ENCODE measurements around the gene ACSM3. TPM values are rescaled to one million over a fixed set of nuclear protein-coding genes. Genes with fewer than 3 reads are reported as not detected.

ACSM3 gene, protein sequence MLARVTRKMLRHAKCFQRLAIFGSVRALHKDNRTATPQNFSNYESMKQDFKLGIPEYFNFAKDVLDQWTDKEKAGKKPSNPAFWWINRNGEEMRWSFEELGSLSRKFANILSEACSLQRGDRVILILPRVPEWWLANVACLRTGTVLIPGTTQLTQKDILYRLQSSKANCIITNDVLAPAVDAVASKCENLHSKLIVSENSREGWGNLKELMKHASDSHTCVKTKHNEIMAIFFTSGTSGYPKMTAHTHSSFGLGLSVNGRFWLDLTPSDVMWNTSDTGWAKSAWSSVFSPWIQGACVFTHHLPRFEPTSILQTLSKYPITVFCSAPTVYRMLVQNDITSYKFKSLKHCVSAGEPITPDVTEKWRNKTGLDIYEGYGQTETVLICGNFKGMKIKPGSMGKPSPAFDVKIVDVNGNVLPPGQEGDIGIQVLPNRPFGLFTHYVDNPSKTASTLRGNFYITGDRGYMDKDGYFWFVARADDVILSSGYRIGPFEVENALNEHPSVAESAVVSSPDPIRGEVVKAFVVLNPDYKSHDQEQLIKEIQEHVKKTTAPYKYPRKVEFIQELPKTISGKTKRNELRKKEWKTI
- 1 to 10 TPM; 3.9 to 6.3 TPM for total RNA-seq

DNA sequence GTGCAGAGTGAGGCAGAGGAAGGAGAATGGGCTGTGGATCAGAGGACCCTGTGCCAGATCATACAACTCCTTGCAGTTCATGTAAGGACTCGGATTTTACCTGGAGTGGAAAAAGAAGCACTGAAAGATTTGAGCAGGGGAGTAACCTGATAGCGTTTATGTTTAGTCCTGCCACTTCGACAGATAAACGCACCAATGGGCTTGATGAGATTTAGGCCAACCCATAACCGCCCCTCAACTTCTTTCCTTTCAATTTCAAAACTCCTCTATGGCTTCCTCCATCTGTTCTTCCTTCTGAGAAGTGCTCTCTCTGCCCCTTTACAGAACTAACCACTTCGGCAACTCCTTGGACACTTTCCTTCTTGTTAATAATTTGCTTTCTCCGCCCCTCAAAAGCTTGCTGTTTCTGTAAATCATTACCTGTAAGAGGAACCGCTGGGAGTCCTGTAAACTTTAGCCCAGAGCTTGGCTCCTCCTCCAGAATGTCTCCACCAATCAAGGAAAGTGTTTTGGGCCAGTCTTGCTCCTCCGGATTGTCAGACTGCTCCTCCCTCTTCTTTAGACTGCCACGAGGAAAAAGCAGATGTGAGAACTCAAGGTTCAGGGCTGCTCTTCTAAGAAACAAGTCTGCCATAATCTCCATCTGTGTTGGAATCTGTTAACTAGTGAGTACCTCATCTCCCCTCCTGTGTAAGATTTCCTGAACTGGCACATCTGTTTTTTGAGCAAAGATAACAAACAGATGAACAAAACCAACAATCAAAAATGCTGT is at the start of gene ACSM3:
Gene ACSM3, plus strand, starts transcription at position 554 of the 772 bp plus-strand sequence. CDS start 6,021 bp downstream, outside the sequence.

DNA sequence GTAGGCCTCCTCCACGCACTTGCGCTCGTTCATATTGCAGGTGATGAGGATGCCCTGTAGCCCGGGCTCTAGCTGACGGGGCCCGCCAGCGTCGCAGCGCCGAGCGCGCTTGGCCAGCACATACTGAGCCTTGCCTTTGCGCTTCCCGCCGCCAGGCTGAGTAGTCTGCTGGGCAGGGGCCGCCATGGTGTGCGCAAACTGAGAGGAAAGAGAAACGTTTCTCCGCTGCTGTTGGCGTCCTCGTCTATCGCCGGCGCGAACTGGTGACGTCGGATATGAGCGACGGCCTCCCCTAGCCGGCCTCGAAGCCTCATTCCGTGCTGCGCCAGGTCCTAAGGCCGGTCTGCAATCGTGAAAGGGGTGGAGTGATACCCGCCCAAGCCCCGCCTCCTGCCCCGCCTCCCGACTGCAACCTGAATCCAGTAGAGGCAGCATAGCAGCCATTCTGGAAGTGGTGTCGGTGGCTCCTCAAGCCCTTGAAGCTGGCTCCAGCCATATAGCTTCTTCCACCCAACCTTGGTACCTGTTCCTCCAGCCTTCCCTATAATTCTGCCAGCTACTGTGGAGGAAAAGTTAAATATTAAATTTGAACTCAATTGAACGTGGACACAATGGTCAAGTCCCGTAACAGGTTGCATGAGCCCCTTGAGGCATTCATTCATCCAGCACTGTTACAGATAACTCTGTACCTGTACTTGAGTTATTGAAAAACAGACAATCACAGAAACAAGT is 22.1 kb upstream of the ACSM3 start, which contains the start of gene THUMPD1:
Gene THUMPD1, minus strand, starts transcription at position 265 of the 732 bp plus-strand sequence. Its CDS starts 79 bp downstream, at position 186.

DNA sequence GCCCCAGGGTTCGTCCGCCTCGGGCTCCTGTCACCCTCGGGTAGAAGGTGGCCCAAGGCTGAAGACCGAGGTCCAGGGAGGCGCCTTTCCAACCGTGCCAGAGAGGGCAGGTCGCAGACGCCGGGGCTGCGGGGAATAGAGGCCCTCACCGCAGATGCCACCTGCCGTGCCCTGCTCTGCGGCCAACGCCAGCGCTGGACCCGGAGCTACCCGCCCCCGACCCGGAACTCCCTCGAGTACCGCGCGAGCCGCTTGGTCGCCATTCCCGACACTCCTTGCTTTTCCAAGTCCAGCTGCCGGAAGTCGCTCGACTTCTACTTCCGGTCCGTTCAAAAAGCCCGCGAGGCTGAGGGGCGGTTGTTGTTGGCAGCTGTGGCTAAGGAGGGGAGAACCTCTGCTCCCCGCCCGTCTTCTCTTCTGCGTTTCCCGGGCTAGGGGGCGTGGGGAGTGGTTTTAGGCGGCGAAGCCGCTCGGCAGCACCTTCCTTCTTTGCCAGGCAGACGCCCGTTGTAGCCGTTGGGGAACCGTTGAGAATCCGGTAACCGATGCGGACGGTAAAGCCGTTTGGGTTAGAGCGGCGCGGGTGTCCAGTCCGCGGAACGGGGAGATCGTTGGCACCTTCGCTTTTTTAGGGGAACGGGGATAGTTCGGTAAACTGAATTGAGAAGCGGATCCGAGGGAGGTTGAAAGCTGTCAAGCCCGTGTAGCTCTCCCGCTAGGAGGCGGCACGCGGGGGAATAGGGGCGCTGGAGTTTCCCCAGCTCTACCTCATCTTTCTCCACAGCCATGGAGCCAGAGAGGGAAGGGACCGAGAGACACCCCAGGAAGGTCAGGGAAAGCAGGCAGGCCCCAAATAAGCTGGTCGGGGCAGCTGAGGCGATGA is 42.6 kb downstream of the ACSM3 start, which contains the start of the genes ERI2 and REXO5:
Gene ERI2, minus strand, starts transcription at position 305 of the 883 bp plus-strand sequence. Its CDS starts 42 bp downstream, at position 263.
Gene REXO5, plus strand, starts transcription at position 360 of the 883 bp plus-strand sequence. Its CDS starts 427 bp downstream, at position 787.

Other genes with a start within 250 kb of the ACSM3 start
- gene ACSM2B, start 187.6 kb upstream of the ACSM3 start, total RNA-seq: not detected
- gene ACSM1, start 66.3 kb upstream of the ACSM3 start, total RNA-seq: under 1 TPM; 0.17 to 0.38 TPM
- 10 to 100 TPM; 43.3 to 45.1 TPM for gene THUMPD1, start 22.2 kb upstream of the ACSM3 start, total RNA-seq
- gene ERI2, start 42.5 kb downstream of the ACSM3 start, total RNA-seq: 1 to 10 TPM; 8.4 to 8.8 TPM
- gene REXO5, start 42.5 kb downstream of the ACSM3 start, total RNA-seq: 10 to 100 TPM in 1 of 2 experiments, 1 to 10 TPM in 1; 9.9 to 11.1 TPM
- 10 to 100 TPM in 1 of 2 experiments, 1 to 10 TPM in 1; 9.3 to 10.3 TPM for gene DCUN1D3, start 136.3 kb downstream of the ACSM3 start, total RNA-seq
- 10 to 100 TPM; 22.1 to 23.5 TPM for gene LYRM1, start 136.8 kb downstream of the ACSM3 start, total RNA-seq

Measured in activated naive CD4-positive, alpha-beta T cell treated with anti-CD3 and anti-CD28 coated beads, Interleukin-2, amount 10 ng/mL, durations not matched to agents 5 hours and 36 hours (primary cell).